ENCODE measurements around the gene LTBP3. TPM values are rescaled to one million over a fixed set of nuclear protein-coding genes. Genes with fewer than 3 reads are reported as not detected.

LTBP3 gene
- total and polyA plus RNA-seq, 9 of the 15 experiments (the other 6 are each of a cell fraction or from before 2014, with no cell fraction given): 0.06 to 20.5 (median 4.8) TPM

DNA sequence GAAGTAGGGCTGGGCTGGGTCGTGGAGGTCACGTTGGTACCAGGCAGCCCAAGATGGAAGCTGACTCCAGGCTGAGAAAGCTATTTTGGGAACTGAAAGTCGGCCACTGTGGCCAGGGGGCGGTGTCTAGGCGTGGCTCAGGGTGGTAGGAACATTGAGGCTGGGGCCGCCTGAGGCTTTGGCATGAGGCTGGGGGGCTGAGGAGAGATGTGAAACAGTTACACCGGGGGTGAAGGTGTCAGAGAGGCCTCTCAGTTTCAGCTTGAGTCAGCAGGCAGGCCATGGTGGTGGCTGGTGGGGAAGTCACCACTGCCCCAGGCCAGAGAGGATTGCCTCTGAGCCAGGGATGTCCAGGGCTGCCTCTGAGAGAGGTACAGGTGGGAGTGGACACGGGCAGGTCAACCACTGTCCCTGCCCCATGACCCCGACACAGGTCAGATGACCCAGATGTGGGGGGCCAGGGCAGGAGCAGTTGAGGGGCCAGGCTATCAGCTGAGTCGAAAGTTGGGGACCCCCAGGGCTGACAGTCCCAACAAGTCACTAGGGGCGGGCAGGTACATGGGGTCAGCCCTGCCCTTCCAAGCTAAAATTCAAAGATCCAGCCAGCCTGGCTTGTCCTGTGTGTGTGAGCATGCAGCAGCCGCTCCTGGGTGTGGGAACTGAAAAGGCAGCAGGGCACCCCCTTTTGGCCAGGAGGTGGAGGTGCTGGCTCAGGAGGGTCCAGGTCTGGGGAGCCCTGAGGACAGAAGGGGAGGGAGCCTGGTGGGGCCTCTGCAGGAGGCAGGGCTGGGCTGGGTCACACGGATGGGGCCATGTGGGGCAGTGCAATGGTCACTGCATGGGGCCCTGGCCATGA, 30.3 kb upstream of the LTBP3 start (continued):
- TF ChIP-seq MYBL2 (IDR thresholded peaks at IDR 0.05; ENCODE audit: low read depth) (no peak), MYBL2 (CRISPR knock-in tag; IDR thresholded peaks at IDR 0.05; ENCODE audit: borderline replicate concordance) (no peak), POLR2H (tag; IDR thresholded peaks at IDR 0.05; ENCODE audit: low read depth) (no peak), HNRNPLL (IDR thresholded peaks at IDR 0.05; ENCODE audit: low read depth, low read length, poor library complexity, severe bottlenecking) (no peak), HNRNPUL1 (IDR thresholded peaks at IDR 0.05; ENCODE audit: low read length) (no peak), MYNN (IDR thresholded peaks at IDR 0.05) (0 out of 2 replicates have a peak, but pooled peaks have one; percentile 17), MYNN (CRISPR knock-in tag; IDR thresholded peaks at IDR 0.05) (no peak), RBFOX2 (IDR thresholded peaks at IDR 0.05; ENCODE audit: low read depth, low read length) (peak; percentile 46), SMC3 (conservative IDR thresholded peaks at IDR 0.05; ENCODE audit: insufficient read depth, low read depth, low read length) (peak; percentile 66), NCOA6 (IDR thresholded peaks at IDR 0.05) (no peak)
- TF ChIP-seq, protein P1, sequence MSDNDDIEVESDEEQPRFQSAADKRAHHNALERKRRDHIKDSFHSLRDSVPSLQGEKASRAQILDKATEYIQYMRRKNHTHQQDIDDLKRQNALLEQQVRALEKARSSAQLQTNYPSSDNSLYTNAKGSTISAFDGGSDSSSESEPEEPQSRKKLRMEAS (CRISPR knock-in tag; IDR thresholded peaks at IDR 0.05): 0 out of 2 replicates have a peak, but pooled peaks have one; percentile 52
- TF ChIP-seq, protein P2, sequence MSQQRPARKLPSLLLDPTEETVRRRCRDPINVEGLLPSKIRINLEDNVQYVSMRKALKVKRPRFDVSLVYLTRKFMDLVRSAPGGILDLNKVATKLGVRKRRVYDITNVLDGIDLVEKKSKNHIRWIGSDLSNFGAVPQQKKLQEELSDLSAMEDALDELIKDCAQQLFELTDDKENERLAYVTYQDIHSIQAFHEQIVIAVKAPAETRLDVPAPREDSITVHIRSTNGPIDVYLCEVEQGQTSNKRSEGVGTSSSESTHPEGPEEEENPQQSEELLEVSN (IDR thresholded peaks at IDR 0.05; ENCODE audit: borderline replicate concordance in 1 of 2, extremely low read depth in 1 of 2, insufficient read depth in 1 of 2, insufficient read length in 1 of 2, low read depth in 1 of 2, low read length in 1 of 2, poor library complexity in 1 of 2, severe bottlenecking in 1 of 2): peak in 1 of 2 experiments; percentile 26
- TF ChIP-seq, protein P3, sequence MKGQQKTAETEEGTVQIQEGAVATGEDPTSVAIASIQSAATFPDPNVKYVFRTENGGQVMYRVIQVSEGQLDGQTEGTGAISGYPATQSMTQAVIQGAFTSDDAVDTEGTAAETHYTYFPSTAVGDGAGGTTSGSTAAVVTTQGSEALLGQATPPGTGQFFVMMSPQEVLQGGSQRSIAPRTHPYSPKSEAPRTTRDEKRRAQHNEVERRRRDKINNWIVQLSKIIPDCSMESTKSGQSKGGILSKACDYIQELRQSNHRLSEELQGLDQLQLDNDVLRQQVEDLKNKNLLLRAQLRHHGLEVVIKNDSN (CRISPR knock-in tag; IDR thresholded peaks at IDR 0.05): no peak
